ENCODE measurements around the gene CDH8.

The CDH8 gene

GRCh38 chr16:61858988-61859387 is 177.2 kb downstream of the CDH8 start:
- no peak for DNase-seq (ENCODE audit: low read depth)
- TF ChIP-seq CTCF (IDR thresholded peaks at IDR 0.05; ENCODE audit: insufficient read depth, low read depth, low read length, missing control alignments), result no peak
- H3K4me3 ChIP-seq (ENCODE audit: low read depth, low read length), result no peak overlapping the region

- no peak for DNase-seq (ENCODE audit: low read depth)
- TF ChIP-seq CTCF (IDR thresholded peaks at IDR 0.05; ENCODE audit: insufficient read depth, low read depth, low read length, missing control alignments), result no peak
- no peak overlapping the region for H3K4me3 ChIP-seq (ENCODE audit: low read depth, low read length)
Observed at GRCh38 chr16:61842666-61843065, 193.6 kb downstream of the CDH8 start.

- no peak overlapping the region for H3K4me3 ChIP-seq (ENCODE audit: low read depth, low read length)
- no peak for DNase-seq (ENCODE audit: low read depth)
- no peak for TF ChIP-seq CTCF (IDR thresholded peaks at IDR 0.05; ENCODE audit: insufficient read depth, low read depth, low read length, missing control alignments)
Observed at GRCh38 chr16:61836804-61837393, 199.3 kb downstream of the CDH8 start.

- no peak overlapping the region for H3K4me3 ChIP-seq (ENCODE audit: low read depth, low read length)
- TF ChIP-seq CTCF (IDR thresholded peaks at IDR 0.05; ENCODE audit: insufficient read depth, low read depth, low read length, missing control alignments), result no peak
- no peak for DNase-seq (ENCODE audit: low read depth)
Observed at GRCh38 chr16:61834082-61834481, 202.2 kb downstream of the CDH8 start.

- TF ChIP-seq CTCF (IDR thresholded peaks at IDR 0.05; ENCODE audit: insufficient read depth, low read depth, low read length, missing control alignments), result no peak
- H3K4me3 ChIP-seq (ENCODE audit: low read depth, low read length), result no peak overlapping the region
- DNase-seq (ENCODE audit: low read depth), result no peak
Observed at GRCh38 chr16:61831351-61831917, 204.8 kb downstream of the CDH8 start.

GRCh38 chr16:61829631-61830030 is 206.6 kb downstream of the CDH8 start:
- H3K4me3 ChIP-seq (ENCODE audit: low read depth, low read length), result no peak overlapping the region
- no peak for TF ChIP-seq CTCF (IDR thresholded peaks at IDR 0.05; ENCODE audit: insufficient read depth, low read depth, low read length, missing control alignments)
- no peak for DNase-seq (ENCODE audit: low read depth)

- no peak for TF ChIP-seq CTCF (IDR thresholded peaks at IDR 0.05; ENCODE audit: insufficient read depth, low read depth, low read length, missing control alignments)
- no peak overlapping the region for H3K4me3 ChIP-seq (ENCODE audit: low read depth, low read length)
- no peak for DNase-seq (ENCODE audit: low read depth)
Observed at GRCh38 chr16:61823326-61823725, 212.9 kb downstream of the CDH8 start.

Measured in GM12865 (cell line).